ENCODE measurements around the gene LPP.

GRCh38 chr3:188867691-188868265, 713.8 kb downstream of the LPP start:
- TF ChIP-seq CTCF (IDR thresholded peaks at IDR 0.05; ENCODE audit: insufficient read depth, low read length, poor library complexity, severe bottlenecking) (no peak), EZH2phosphoT487 (conservative IDR thresholded peaks at IDR 0.05; ENCODE audit: low read length) (no peak)

Data from SU-DHL-6 (cell line).